ENCODE results near the gene MME. TPM values are rescaled to one million over a fixed set of nuclear protein-coding genes. Genes with fewer than 3 reads are reported as not detected.

Gene MME
- total and polyA plus RNA-seq, 2 of the 8 experiments (the other 6 are each of a cell fraction or from before 2014, with no cell fraction given) = 5.0 to 39.6 TPM

GRCh38 chr3:155046935-155047334, 33.2 kb upstream of the MME start:
- H3K4me1 ChIP-seq (replicated peaks in 1 of 4; ENCODE audit: control insufficient read depth in 3 of 4, insufficient read depth in 4 of 4, low read length in 3 of 4) = no peaks in the 10 kb centered on the region
- H2BK5ac ChIP-seq (ENCODE audit: low read depth, low read length) = no peak overlapping the region
- no peak overlapping the region for H3K23ac ChIP-seq (ENCODE audit: insufficient read length)
- H2BK20ac ChIP-seq (ENCODE audit: low read length) = no peak overlapping the region
- no peak overlapping the region for H4K91ac ChIP-seq (replicated peaks; ENCODE audit: insufficient read length, low read length)
- peaks cover 6 to 8% of the 10 kb centered on the region in 2 experiments for H3K9me3 ChIP-seq (ENCODE audit: insufficient read depth in 2 of 2, low read depth in 1 of 2, low read length in 1 of 2)
- H3K79me2 ChIP-seq (ENCODE audit: control insufficient read depth in 1 of 2, insufficient read depth in 2 of 2, low read length in 2 of 2) = no peaks in the 10 kb centered on the region
- no peaks in the 10 kb centered on the region for H3K27me3 ChIP-seq (replicated peaks in 1 of 4; ENCODE audit: control insufficient read depth in 3 of 4, extremely low read depth in 1 of 4, insufficient read depth in 3 of 4, low read length in 3 of 4)
- no peak overlapping the region for H2BK120ac ChIP-seq (replicated peaks; ENCODE audit: low read depth, low read length)
- H4K8ac ChIP-seq (ENCODE audit: extremely low read depth, insufficient read depth, low read length) = no peak overlapping the region
- POLR2A ChIA-PET (ENCODE audit: partially characterized antibody) = no interaction called here
- H2AFZ ChIP-seq (ENCODE audit: low read length) = no peak overlapping the region
- no peaks in the 10 kb centered on the region for H4K20me1 ChIP-seq (replicated peaks in 1 of 2; ENCODE audit: control insufficient read depth in 1 of 2, insufficient read depth in 2 of 2, low read length in 2 of 2)
- no peak overlapping the region for H3K4me3 ChIP-seq (ENCODE audit: extremely low read depth in 1 of 4, insufficient read depth in 2 of 4, low read depth in 3 of 4, low read length in 4 of 4)
- no peak overlapping the region for H2BK12ac ChIP-seq (ENCODE audit: low read depth, low read length)
- no peaks in the 10 kb centered on the region for H3K23me2 ChIP-seq (ENCODE audit: low read depth, low read length)
- no peak overlapping the region for H3K4ac ChIP-seq (replicated peaks; ENCODE audit: insufficient read length, low read depth, low read length)
- H2AK5ac ChIP-seq (ENCODE audit: low read depth, low read length) = no peak overlapping the region
- H3K56ac ChIP-seq (replicated peaks; ENCODE audit: insufficient read length, low read depth, low read length) = no peak overlapping the region
- 0 out of 8 replicates have a peak, but pooled peaks cover 0 to 2% (median 0%) of the 10 kb centered on the region in 4 experiments for H3K36me3 ChIP-seq (ENCODE audit: control insufficient read depth in 2 of 4, insufficient read depth in 4 of 4, low read length in 3 of 4)
- H3K79me1 ChIP-seq (ENCODE audit: low read depth, low read length) = no peaks in the 10 kb centered on the region
- H3K27ac ChIP-seq (ENCODE audit: low read depth, low read length) = no peak overlapping the region
- no peak overlapping the region for H2BK15ac ChIP-seq (ENCODE audit: low read length)
- no peak overlapping the region for H3K14ac ChIP-seq (ENCODE audit: insufficient read length)
- H4K5ac ChIP-seq (ENCODE audit: insufficient read length, low read depth, low read length) = no peak overlapping the region
- no peak overlapping the region for H3K4me2 ChIP-seq (ENCODE audit: insufficient read depth in 1 of 2, low read depth in 2 of 2, low read length in 2 of 2)
- no peak for DNase-seq (ENCODE audit: low read depth in 1 of 2, low spot score in 2 of 2)
- no peak for FAIRE-seq
- CTCF ChIA-PET (ENCODE audit: partially characterized antibody) = no interaction called here
- no peak for TF ChIP-seq POLR2A (IDR thresholded peaks at IDR 0.05; ENCODE audit: control extremely low read depth in 1 of 2, low read depth in 2 of 2, low read length in 2 of 2)
- no peak overlapping the region for H3K9ac ChIP-seq (replicated peaks in 1 of 4; ENCODE audit: extremely low read depth in 1 of 4, low read depth in 3 of 4, low read length in 3 of 4)
- H3K18ac ChIP-seq (ENCODE audit: extremely low read depth, low read length) = no peak overlapping the region

All from H1 (cell line).